IPS DF 6.9 (cell line): Measurements from ENCODE around the gene SGK2.

Experiments
- DNase-seq: peaks from one replicate; pipeline ENCODE4 v3.0.0-alpha.2; 2013; ENCODE audit warnings: low read depth, low spot score
- H3K27ac ChIP-seq: one replicate; pipeline ENCODE4 v1.5.1; 2013; ENCODE audit warnings: low read length, control low read depth
- H3K27me3 ChIP-seq: 2 replicates; pipeline ENCODE4 v1.6.1; 2013; ENCODE audit warnings: mild to moderate bottlenecking, low read length; ENCODE audit not compliant: control insufficient read depth, insufficient read depth
- H3K36me3 ChIP-seq: 2 replicates; pipeline ENCODE4 v1.6.1; 2013; ENCODE audit warnings: low read length; ENCODE audit not compliant: control insufficient read depth, insufficient read depth
- H3K4me1 ChIP-seq: 2 replicates; pipeline ENCODE4 v1.6.1; 2013; ENCODE audit warnings: low read length; ENCODE audit not compliant: control insufficient read depth, insufficient read depth
- H3K4me3 ChIP-seq: 2 replicates; pipeline ENCODE4 v1.5.1; 2013; ENCODE audit warnings: mild to moderate bottlenecking, low read length
- H3K9me3 ChIP-seq: 2 replicates; pipeline ENCODE4 v1.6.1; 2013; ENCODE audit warnings: low read length, inconsistent platforms; ENCODE audit not compliant: control insufficient read depth, insufficient read depth
- WGBS: extraction: QIAGEN DNeasy Blood & Tissue Kit; methylation state at CpG from one replicate; pipeline ENCODE4 v1.1.7; 2013; ENCODE audit warnings: mixed read lengths, missing lambda C conversion rate; ENCODE audit not compliant: insufficient read length, insufficient coverage; 5-methylcytosine and 5-hydroxymethylcytosine counted together

SGK2 gene

DNA sequence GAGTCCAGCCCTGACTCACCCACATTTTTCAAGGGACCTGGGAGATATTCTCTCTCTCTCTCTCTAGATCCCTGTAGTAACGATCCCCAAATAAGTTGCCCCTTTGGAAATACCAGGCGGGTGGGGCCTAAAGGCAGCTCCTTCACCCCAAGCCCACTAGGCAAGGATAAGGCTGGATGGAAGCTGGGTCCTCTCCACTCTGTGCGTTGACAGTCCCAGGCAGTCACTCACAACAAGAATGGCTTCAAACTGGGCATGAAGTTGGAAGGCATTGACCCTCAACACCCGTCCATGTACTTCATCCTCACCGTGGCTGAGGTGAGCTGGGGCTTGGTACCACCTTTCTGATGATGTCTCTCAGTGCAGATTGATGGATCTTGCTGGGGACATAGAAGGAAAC is 29.8 kb upstream of the SGK2 start:
- Histone ChIP-seq H3K27me3 (no peaks in the 10 kb centered on the region), H3K36me3 (no peaks in the 10 kb centered on the region), H3K4me1 (no peaks in the 10 kb centered on the region), H3K9me3 (no peaks in the 10 kb centered on the region), H3K4me3 (no peak overlapping the region), H3K27ac (no peak overlapping the region)
- WGBS, result no CpG with 5 or more reads among the region's 5 CpGs
- no peak for DNase-seq

DNA sequence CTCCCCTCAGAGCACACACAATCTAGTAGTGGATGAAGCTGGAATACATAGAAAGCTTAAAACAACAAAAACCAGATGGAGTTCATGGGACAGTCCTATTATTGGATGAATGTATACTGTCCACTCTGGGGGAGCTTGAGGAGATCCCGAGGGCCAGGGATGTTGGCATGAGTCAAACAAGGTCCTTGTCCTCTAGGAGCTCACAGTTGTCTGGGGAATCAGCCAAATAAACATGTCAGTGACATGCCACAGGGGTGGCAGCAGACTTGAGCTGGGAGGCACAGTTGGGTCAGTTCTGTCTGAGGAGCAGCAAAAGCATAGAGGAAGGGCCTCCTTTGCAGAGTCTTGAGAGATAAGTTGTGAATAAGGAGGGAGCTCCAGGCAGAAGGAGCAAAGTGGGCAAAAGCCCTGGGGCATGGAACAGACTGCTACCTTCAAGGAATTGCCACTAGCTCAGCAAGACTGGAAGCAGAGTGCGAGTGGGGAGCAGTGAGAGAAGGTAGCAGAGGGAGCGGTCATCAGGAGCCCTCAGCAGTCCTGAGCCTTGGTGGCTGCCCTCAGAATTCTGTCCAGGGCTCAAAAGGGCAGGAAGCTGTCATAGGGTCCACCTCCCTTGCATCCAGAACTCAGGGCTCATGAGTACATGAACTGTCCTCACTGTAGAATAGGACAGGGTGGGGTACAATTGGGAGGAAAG is 29.2 kb upstream of the SGK2 start:
- no peaks in the 10 kb centered on the region for H3K4me1 ChIP-seq
- H3K36me3 ChIP-seq, result no peaks in the 10 kb centered on the region
- H3K27me3 ChIP-seq, result no peaks in the 10 kb centered on the region
- DNase-seq, result no peak
- no CpG with 5 or more reads among the region's 3 CpGs for WGBS
- H3K9me3 ChIP-seq, result no peaks in the 10 kb centered on the region
- H3K27ac ChIP-seq, result no peak overlapping the region
- H3K4me3 ChIP-seq, result no peak overlapping the region

DNA sequence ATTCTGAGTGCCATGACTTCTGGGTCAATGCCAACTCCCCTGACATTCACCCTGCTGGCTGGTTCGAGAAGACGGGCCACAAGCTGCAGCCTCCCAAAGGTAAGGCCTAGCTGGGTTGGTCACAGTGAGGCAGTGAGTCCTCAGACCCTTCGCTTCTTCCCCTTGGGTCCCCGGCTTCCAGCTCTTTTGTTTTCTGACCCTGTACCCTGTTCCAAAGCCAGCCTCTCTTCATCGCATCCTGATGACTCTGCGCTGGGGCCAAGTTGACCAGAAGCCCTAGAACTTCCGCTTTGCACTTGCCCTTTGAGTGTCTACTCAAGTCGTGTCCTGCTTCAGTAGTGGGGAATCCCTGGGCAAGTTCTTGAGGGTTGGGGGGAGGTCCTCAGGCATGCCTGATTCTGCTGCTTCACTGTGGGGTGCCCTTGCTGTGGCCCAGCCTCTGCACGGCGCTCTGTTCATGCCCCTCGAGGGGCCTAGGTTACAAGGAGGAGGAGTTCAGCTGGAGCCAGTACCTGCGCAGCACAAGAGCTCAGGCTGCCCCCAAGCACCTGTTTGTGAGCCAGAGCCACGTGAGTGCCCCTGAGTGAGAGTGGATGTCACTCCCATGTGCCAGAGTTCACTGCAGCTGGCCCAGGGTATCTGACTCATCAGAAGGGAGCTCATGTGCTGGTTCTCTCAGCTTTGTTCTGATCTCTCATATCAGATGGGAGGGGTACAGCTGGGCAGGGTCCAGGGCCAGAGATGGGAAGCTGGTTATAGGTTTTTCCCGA is 28.3 kb upstream of the SGK2 start:
- Histone ChIP-seq H3K9me3 (no peaks in the 10 kb centered on the region), H3K27me3 (no peaks in the 10 kb centered on the region), H3K27ac (no peak overlapping the region), H3K36me3 (no peaks in the 10 kb centered on the region), H3K4me1 (no peaks in the 10 kb centered on the region), H3K4me3 (no peak overlapping the region)
- DNase-seq, result no peak
- WGBS, result no CpG with 5 or more reads among the region's 14 CpGs

DNA sequence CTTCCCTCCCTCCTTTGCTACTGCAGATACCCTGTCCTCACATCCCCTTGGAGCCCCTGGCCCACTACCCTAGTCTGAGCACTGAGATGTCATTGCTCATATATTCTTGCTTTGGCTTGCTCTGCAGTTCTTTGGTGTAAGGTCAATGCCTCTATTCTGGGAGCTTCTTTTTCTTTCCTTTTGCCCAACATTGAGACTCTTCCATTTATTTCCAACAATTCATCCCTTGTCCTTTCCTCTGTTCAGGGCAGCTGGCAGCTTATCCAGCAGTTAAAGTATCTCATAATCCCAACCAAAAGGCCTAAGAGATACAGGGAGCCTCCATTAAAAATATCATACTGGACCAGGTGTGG is 27.8 kb upstream of the SGK2 start:
- H3K9me3 ChIP-seq, result no peaks in the 10 kb centered on the region
- no peaks in the 10 kb centered on the region for H3K4me1 ChIP-seq
- no peak for DNase-seq
- no peaks in the 10 kb centered on the region for H3K27me3 ChIP-seq
- H3K27ac ChIP-seq, result no peak overlapping the region
- no peaks in the 10 kb centered on the region for H3K36me3 ChIP-seq
- no peak overlapping the region for H3K4me3 ChIP-seq

DNA sequence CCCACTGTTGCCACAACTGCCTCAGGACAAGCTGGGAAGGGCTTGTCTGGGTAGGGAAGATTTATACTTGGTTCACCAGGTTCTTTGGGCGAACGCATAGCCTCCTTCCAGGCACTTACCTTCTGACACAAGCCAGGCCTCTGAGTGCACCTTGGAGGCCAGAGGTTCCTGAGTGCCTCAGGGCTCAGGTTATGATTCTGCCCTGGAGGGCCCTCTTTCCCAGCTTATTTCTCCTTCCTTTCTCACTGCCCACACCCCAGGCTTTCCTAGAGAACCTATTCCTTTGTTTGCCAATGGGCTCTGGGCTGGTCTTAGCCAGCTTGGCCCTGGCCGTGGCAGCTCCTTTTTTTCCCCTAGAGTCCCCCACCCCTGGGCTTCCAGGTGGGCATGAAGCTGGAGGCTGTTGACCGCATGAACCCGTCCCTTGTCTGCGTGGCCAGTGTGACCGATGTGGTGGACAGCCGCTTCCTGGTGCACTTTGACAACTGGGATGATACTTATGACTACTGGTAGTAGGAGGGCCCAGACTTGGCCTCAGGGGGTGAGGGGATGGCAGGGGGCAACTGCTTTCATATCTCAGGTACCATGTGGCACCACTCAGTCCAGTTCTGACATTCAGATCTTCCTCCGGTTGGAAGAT is 26.3 kb upstream of the SGK2 start:
- no peaks in the 10 kb centered on the region for H3K36me3 ChIP-seq
- H3K27ac ChIP-seq, result no peak overlapping the region
- H3K4me3 ChIP-seq, result no peak overlapping the region
- no peaks in the 10 kb centered on the region for H3K4me1 ChIP-seq
- no peaks in the 10 kb centered on the region for H3K27me3 ChIP-seq
- no peak for DNase-seq
- no CpG with 5 or more reads among the region's 9 CpGs for WGBS
- no peaks in the 10 kb centered on the region for H3K9me3 ChIP-seq

DNA sequence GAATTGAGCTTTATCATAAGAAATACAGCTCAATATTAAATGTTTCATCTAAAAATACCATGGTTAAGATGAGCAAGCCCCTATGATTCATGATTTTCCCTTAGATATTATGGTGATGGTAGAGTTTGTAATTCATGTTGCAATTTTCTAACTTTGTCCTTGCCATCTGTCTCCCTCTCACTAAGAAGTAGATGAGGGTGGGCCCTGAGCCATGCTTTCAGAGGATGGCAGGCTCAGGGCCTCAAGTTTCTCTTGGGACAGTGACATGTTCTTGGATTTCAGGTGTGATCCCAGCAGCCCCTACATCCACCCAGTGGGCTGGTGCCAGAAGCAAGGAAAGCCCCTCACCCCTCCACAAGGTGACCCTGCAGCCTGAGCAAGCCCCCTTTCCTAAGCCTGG is 25.8 kb upstream of the SGK2 start:
- DNase-seq, result no peak
- Histone ChIP-seq H3K27ac (no peak overlapping the region), H3K27me3 (no peaks in the 10 kb centered on the region), H3K4me3 (no peak overlapping the region), H3K9me3 (no peaks in the 10 kb centered on the region), H3K4me1 (no peaks in the 10 kb centered on the region), H3K36me3 (no peaks in the 10 kb centered on the region)

DNA sequence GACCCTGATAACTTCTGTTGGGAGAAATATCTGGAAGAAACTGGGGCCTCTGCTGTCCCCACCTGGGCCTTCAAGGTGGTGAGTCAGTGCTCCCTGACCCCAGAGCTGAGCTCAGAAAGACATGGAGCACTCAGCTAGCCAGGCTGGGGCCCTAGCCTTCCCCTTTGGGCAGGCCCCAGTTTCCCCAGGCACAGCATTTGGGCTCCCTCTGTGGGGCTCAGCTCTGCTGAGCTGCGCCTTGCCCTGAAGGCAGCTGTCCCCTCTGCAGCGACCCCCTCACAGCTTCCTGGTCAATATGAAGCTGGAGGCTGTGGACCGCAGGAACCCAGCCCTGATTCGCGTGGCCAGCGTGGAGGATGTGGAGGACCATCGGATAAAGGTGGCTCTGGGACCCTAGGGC is 24.8 kb upstream of the SGK2 start:
- Histone ChIP-seq H3K4me1 (no peaks in the 10 kb centered on the region), H3K27ac (no peak overlapping the region), H3K36me3 (no peaks in the 10 kb centered on the region), H3K4me3 (no peak overlapping the region), H3K27me3 (no peaks in the 10 kb centered on the region), H3K9me3 (no peaks in the 10 kb centered on the region)
- WGBS, result no CpG with 5 or more reads among the region's 7 CpGs
- DNase-seq, result no peak

DNA sequence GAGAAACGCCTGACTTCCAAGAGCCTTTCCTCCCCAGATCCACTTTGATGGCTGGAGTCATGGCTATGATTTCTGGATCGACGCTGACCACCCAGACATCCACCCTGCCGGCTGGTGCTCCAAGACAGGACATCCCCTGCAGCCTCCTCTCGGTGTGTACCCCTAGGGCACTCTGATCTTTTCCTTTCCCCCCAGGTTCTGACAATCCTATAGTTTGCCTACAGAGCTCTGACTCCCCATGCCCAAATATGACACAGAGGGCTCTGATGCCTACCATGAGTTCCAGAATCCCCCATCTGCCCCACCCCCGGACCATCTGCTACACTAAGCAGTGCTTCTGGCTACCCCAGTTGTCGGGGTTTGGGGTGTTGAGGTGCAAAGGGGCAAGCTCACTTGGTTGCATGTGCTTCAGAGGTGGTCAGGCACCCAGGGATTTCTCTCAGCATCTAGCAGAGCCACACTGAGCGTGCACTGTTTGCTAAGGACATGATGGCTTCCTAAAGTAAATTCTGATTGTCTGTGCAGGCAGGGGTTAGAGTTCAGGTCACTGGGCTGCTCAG is 24.0 kb upstream of the SGK2 start:
- no peak for DNase-seq
- H3K4me1 ChIP-seq, result no peaks in the 10 kb centered on the region
- H3K36me3 ChIP-seq, result no peaks in the 10 kb centered on the region
- H3K9me3 ChIP-seq, result no peaks in the 10 kb centered on the region
- no CpG with 5 or more reads among the region's 8 CpGs for WGBS
- no peak overlapping the region for H3K4me3 ChIP-seq
- H3K27ac ChIP-seq, result no peak overlapping the region
- H3K27me3 ChIP-seq, result no peaks in the 10 kb centered on the region

DNA sequence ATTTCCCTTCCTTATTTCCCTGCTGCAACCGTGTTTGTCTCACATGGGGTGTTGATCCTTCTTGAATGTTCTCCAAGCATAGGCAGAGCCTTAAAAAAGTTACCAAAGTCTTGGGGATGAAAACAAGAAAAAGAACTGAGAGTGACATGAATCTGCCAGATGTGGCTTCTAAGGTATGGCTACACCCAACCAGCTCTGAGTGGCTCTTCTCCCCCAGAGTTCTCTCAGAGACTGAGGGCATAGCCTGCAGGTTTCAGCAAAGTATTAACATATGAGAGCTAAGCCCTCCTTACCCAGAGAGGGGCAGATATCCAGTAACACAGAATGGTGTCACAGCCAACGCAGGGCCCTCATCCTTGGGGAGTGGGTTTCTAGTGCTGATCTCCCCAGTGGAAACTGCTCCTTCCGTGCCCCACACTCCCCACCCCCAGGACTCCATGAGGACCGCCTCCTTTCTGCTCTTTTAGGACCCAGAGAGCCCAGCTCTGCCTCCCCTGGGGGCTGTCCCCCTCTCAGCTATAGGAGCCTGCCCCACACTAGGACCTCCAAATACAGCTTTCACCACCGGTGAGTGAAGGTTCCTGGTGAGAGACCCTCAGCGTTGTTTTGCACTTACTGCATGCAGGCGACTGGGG is 23.3 kb upstream of the SGK2 start:
- Histone ChIP-seq H3K9me3 (no peaks in the 10 kb centered on the region), H3K27ac (no peak overlapping the region), H3K27me3 (no peaks in the 10 kb centered on the region), H3K36me3 (no peaks in the 10 kb centered on the region), H3K4me3 (no peak overlapping the region), H3K4me1 (no peaks in the 10 kb centered on the region)
- no peak for DNase-seq
- no CpG with 5 or more reads among the region's 7 CpGs for WGBS

DNA sequence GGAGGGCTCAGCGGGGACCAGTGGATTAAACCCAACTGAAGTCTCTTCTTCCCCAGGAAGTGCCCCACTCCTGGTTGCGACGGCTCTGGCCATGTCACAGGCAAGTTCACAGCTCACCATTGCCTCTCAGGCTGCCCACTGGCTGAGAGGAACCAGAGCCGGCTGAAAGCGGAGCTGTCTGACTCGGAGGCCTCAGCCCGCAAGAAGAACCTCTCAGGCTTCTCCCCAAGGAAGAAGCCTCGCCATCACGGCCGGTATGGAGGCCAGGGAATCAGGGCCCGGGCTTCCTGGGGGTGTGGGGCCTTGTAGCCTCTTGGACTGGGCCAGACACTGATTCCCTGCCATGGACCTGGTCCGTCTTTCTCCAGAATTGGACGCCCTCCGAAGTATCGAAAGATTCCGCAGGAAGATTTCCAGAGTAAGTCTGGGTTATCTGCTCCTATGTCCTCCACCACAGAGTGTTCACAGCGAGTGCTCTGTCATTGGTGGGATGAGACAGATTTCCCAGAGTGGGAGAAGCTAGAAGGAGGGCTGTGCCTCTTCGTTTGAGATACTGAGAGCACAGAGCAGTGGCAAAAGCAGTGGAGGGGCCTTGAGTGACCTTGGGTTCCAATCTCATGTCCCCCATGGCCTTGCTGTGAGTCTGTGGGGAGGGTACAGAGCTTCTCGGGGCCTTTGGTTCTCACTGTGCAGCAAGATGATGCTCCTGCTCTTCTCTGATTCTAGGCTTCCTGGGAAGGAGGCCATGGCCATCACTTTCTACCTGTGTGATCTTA is 22.6 kb upstream of the SGK2 start:
- WGBS, result no CpG with 5 or more reads among the region's 19 CpGs
- no peaks in the 10 kb centered on the region for H3K4me1 ChIP-seq

More for the DNA sequence above, 22.6 kb upstream of the SGK2 start:
- H3K27ac ChIP-seq, result no peak overlapping the region
- H3K4me3 ChIP-seq, result no peak overlapping the region
- no peaks in the 10 kb centered on the region for H3K36me3 ChIP-seq
- no peaks in the 10 kb centered on the region for H3K9me3 ChIP-seq
- no peaks in the 10 kb centered on the region for H3K27me3 ChIP-seq
- no peak for DNase-seq
